Fibroblast of the aortic adventitia (primary cell): Measurements from ENCODE around the gene MGME1. TPM values are rescaled to one million over a fixed set of nuclear protein-coding genes. Genes with fewer than 3 reads are reported as not detected.
A peak's percentile ranks its signal among the peaks of the same experiment; 100 is the strongest.
"Not testable (repeated sequence)": the region's sequence is repeated elsewhere in the genome, so short reads cannot be mapped to it uniquely, and the experiment has no call there.

Source experiments
- DNase-seq: peaks from one replicate; pipeline ENCODE4 v3.0.0-alpha.2; 2010; ENCODE audit warnings: low read depth
- H3K4me3 ChIP-seq: 2 replicates; pipeline ENCODE4 v1.5.1; 2011; ENCODE audit warnings: low read depth, mild to moderate bottlenecking, control low read depth, low read length, moderate library complexity
- total RNA-seq: library from RNA; depleted of rRNA; stranded (reverse); fragments of >200 nt; gene quantifications from 2 replicates; pipeline ENCODE4 v1.2.3, GENCODE V29; 2012; ENCODE audit warnings: low replicate concordance
- TF ChIP-seq, protein P1 (sequence below): IDR thresholded peaks from 2 replicates; pipeline ENCODE4 v1.5.1; 2011; ENCODE audit warnings: mild to moderate bottlenecking, low read length, control low read depth, inconsistent platforms; ENCODE audit not compliant: insufficient read depth

MGME1 gene
- total RNA-seq, 1 donor, result 18.6 TPM

DNA sequence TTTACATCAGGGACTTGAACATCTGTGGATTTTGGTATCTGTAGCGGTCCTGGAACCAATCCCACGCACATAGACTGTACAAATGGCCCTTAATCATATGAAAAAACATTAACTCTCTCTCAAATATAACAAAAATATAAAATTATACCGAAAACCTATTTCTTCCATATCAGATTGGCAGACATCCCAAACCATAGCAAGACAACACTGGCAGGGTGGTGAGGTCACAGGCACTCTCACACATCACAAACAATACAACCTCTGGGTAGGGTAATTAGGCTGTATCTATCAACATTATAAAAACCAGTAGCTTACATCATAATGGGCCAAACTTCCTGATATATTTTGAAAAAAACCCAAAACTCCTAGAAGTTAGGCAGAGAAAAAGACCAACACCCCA lies 48.0 kb downstream of the MGME1 start:
- TF ChIP-seq, protein P1, sequence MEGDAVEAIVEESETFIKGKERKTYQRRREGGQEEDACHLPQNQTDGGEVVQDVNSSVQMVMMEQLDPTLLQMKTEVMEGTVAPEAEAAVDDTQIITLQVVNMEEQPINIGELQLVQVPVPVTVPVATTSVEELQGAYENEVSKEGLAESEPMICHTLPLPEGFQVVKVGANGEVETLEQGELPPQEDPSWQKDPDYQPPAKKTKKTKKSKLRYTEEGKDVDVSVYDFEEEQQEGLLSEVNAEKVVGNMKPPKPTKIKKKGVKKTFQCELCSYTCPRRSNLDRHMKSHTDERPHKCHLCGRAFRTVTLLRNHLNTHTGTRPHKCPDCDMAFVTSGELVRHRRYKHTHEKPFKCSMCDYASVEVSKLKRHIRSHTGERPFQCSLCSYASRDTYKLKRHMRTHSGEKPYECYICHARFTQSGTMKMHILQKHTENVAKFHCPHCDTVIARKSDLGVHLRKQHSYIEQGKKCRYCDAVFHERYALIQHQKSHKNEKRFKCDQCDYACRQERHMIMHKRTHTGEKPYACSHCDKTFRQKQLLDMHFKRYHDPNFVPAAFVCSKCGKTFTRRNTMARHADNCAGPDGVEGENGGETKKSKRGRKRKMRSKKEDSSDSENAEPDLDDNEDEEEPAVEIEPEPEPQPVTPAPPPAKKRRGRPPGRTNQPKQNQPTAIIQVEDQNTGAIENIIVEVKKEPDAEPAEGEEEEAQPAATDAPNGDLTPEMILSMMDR, result no peak
- no peak overlapping the region for H3K4me3 ChIP-seq
- no peak for DNase-seq

DNA sequence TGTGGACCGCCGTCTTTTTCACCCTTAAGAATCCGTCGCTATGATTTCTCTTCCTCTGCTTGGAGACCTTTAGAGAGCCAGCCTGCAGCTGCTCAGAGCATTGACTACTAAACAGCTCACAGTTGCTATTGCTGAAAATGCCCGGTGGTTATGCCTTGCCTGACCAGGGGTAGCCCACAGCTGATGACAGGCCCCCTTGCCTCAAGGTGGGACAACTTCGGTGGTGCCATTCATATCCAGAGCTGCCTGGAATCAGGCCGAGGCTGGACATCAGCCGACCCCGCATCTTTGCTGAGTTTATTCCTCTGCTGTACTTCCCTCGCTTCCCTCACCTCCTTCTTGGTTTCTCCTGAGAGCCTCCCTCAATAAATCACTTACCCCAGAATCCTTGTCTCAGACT lies 49.3 kb downstream of the MGME1 start:
- TF ChIP-seq, protein P1, result no peak
- H3K4me3 ChIP-seq, result no peak overlapping the region
- DNase-seq, result no peak

DNA sequence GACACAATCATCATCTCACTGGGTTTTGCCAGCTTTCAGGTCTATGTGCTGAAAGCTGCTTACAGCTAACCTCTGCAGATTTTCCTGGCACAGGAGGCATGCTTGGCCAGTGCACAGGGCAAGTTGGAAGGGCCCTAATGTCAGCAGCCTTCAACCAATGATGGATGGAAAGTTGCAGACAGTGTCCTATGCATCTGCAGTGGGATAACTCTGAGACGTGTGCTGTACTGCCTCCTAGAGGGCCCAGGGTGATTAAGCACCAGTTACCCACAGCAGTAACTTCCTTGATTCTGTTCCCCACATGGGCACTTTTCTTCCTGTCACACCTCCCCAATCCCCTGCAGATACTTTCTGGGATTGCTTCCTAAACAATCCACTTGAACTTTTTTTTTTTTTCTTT lies 50.2 kb downstream of the MGME1 start:
- TF ChIP-seq, protein P1, result peak; percentile 39
- DNase-seq, result peak; percentile 16
- H3K4me3 ChIP-seq, result no peak overlapping the region

DNA sequence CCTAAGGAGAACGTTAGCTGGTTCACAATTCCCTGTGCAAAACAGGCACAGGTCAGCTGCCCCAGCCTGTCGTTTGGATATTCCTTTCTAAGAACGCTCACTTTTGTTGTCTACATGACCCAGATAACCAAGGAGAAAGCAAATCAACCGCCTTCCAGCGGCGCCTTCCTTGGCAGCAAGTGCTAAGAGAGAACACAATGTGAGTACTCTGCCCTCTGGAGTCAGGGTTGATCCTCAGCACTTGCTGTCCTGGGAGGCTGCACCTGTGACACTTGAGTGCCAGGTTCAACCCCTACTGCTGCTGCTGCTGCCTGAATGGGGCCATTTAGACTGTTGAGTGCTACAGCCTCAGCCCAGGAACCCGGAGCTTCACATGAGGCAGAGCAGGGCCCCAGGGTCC lies 52.1 kb downstream of the MGME1 start:
- no peak for DNase-seq
- TF ChIP-seq, protein P1, result no peak
- no peak overlapping the region for H3K4me3 ChIP-seq

DNA sequence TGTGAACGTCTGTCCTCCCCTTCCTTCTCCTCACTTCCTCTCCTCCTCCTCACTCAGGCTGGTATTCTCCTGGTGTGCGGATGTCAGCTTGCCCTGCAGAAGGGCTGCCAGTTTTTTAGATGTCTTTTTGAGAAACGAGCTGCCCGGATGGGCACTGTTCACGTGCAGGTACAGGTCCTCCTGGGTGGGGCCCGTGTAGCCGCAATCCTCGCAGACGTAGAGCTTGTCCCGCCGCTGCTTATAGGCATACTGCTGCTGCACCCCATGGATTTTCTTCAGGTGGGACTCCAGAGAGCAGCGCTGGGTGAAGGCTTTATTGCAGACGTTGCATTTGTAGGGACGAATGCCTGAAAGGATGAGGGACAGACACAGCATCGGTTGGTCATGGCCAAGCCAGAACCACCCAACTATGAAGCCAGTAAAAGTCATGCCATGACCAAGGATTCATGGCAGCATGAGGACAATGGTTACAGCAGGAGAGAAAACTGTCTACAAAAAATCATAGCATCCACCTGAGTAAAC lies 55.8 kb downstream of the MGME1 start:
- no peak for DNase-seq
- H3K4me3 ChIP-seq, result no peak overlapping the region
- TF ChIP-seq, protein P1, result no peak

DNA sequence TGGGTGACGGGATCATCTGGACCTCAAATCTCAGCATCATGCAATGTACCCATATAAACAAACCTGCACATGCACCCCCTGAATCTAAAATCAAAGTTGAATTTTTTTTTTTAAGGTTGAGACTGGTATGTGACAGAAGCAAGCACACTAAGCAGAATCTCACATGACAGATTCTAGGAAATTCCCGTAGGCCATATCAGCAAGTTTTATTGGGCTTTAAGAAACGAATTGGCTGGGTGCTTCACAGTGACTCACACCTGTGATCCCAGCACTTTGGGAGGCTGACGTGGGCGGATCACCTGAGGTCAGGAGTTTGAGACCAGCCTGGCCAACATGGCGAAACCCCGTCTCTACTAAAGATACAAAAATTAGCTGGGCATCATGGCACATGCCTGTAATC lies 58.2 kb downstream of the MGME1 start:
- DNase-seq, H3K4me3 ChIP-seq: not testable (repeated sequence)

DNA sequence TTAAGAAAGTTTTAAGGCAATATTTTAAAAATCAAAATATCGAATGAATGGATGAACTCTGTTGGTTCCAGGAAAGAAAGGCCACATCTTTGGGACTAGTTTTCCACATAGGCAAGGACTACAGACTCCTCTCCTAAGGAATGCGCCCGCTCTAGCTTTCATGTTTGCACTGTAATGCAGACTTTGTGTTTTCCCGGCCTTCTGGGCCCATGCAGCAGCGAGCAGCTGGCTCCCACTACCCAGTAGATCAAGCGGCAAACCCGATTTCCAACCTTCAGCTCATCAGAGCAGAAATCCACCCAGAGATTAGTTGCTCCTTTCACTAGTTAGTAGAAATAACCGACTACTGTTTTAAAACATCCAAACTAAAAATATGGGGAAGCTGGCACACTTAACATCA lies 61.2 kb downstream of the MGME1 start:
- H3K4me3 ChIP-seq, result no peak overlapping the region
- TF ChIP-seq, protein P1, result no peak
- no peak for DNase-seq

DNA sequence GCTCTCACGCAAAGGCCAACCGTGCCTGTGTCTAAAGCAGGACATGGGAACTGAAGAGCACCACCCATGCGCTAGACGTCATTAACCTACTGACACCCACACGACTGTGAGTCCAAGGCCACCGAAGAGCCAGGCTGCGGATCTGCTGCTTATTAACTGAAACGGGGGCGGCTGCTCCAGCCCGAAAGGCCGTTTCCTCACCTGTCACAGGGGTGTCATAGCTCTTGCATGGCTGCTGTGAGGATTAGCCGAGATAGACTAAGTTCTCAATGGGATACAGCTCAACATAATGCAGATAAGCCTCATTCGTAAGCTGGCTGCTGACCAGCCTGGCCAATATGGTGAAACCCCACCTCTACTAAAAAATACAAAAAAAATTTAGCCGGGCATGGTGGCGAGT lies 62.2 kb downstream of the MGME1 start:
- no peak overlapping the region for H3K4me3 ChIP-seq
- DNase-seq, result no peak
- TF ChIP-seq, protein P1, result no peak
